HepG2 (cell line): ENCODE results near the gene TMEM131L. TPM values are rescaled to one million over a fixed set of nuclear protein-coding genes. Genes with fewer than 3 reads are reported as not detected.

Experiments
- CBX1 ChIP-seq: IDR thresholded peaks from one replicate; pipeline ENCODE4 v1.6.1; 2016; ENCODE audit warnings: antibody characterized with exemption, low read depth
- FLYWCH1 ChIP-seq: sonication (generic); formaldehyde crosslinking; IDR thresholded peaks from 2 replicates; pipeline ENCODE4 v1.8.1; 2023; ENCODE audit warnings: mild to moderate bottlenecking, missing genetic modification reagents
- POLR2AphosphoS5 ChIP-seq: IDR thresholded peaks from 2 replicates; pipeline ENCODE4 v1.6.1; 2012; ENCODE audit warnings: low read depth, low read length
- SRSF1 ChIP-seq: fragments of 200-400 bp; formaldehyde crosslinking; optimal IDR thresholded peaks from 2 replicates; pipeline ENCODE3; 2017; ENCODE audit warnings: mild to moderate bottlenecking, low read depth, low read length, moderate library complexity
- SUZ12 ChIP-seq: fragments of 150-350 bp; IDR thresholded peaks from 2 replicates; pipeline ENCODE4 v1.6.1; 2014; ENCODE audit warnings: low read depth, low read length
- TSC22D2 ChIP-seq: sonication (generic); formaldehyde crosslinking; IDR thresholded peaks from 2 replicates; pipeline ENCODE4 v1.5.1; 2020; ENCODE audit warnings: missing genetic modification reagents, mild to moderate bottlenecking, borderline replicate concordance
- ZBTB7B ChIP-seq: sonication (generic); formaldehyde crosslinking; IDR thresholded peaks from 2 replicates; pipeline ENCODE4 v1.4.0; 2020; ENCODE audit warnings: missing genetic modification reagents
- ZNF12 ChIP-seq: sonication (generic); formaldehyde crosslinking; IDR thresholded peaks from 2 replicates; pipeline ENCODE4 v1.5.0; 2020; ENCODE audit warnings: missing genetic modification reagents
- ZNF570 ChIP-seq: sonication (generic); formaldehyde crosslinking; IDR thresholded peaks from 2 replicates; pipeline ENCODE4 v1.4.0; 2020; ENCODE audit warnings: mild to moderate bottlenecking, missing genetic modification reagents, borderline replicate concordance
- ZNF589 ChIP-seq: sonication (generic); formaldehyde crosslinking; conservative IDR thresholded peaks from 2 replicates; pipeline ENCODE4 v1.8.0; 2022; ENCODE audit warnings: mild to moderate bottlenecking, moderate library complexity, missing genetic modification reagents
- ZNF619 ChIP-seq: sonication (generic); formaldehyde crosslinking; IDR thresholded peaks from 2 replicates; pipeline ENCODE4 v1.4.0; 2020; ENCODE audit warnings: mild to moderate bottlenecking, missing genetic modification reagents
- ZNF703 ChIP-seq: sonication (generic); formaldehyde crosslinking; IDR thresholded peaks from 2 replicates; pipeline ENCODE4 v1.5.1; 2020; ENCODE audit warnings: missing genetic modification reagents, mild to moderate bottlenecking, moderate library complexity, borderline replicate concordance
- polyA plus RNA-seq, 8 experiments: library from polyadenylated mRNA; depleted of rRNA in 3 of 8; stranded (reverse) in 7 of 8; unstranded in 1 of 8; fragments of >200 nt; fragmentation: Illumina TruSeq in 4 of 8; extraction: Trizol in 4 of 8; gene quantifications; 2 replicates each; pipeline versions ENCODE4 v1.2.1 to v1.2.3, GENCODE V29; 2011 to 2016; ENCODE audit warnings: low read depth in 4 of 8, missing spikeins in 1 of 8, mixed read lengths in 1 of 8; ENCODE audit not compliant: insufficient read depth in 1 of 8
- total RNA-seq, 5 experiments: library from RNA; depleted of rRNA; stranded (reverse); fragments of >200 nt; fragmentation: Illumina TruSeq; extraction: Trizol; gene quantifications; 2 replicates each; pipeline ENCODE4 v1.2.3, GENCODE V29; 2016; ENCODE audit warnings: low read depth in 1 of 5
- TF ChIP-seq, protein P1 (sequence below): sonication (generic); formaldehyde crosslinking; IDR thresholded peaks from 2 replicates; pipeline ENCODE4 v1.8.1; 2023; ENCODE audit warnings: mild to moderate bottlenecking, missing genetic modification reagents
- TF ChIP-seq, protein P2 (sequence below): sonication (generic); formaldehyde crosslinking; IDR thresholded peaks from 2 replicates; pipeline ENCODE4 v1.9.0; 2021; ENCODE audit warnings: mild to moderate bottlenecking, missing genetic modification reagents
- TF ChIP-seq, protein P3 (sequence below): sonication (generic); formaldehyde crosslinking; IDR thresholded peaks from 2 replicates; pipeline ENCODE4 v1.4.0; 2020; ENCODE audit warnings: missing genetic modification reagents, borderline replicate concordance
- TF ChIP-seq, protein P4 (sequence below): IDR thresholded peaks from 2 replicates; pipeline ENCODE4 v1.6.1; 2016; ENCODE audit warnings: mild to moderate bottlenecking, missing biosample characterization, missing genetic modification reagents
- TF ChIP-seq, protein P5 (sequence below): IDR thresholded peaks from 2 replicates; pipeline ENCODE4 v1.6.1; 2016; ENCODE audit warnings: missing biosample characterization, missing genetic modification reagents, low read depth

Gene TMEM131L
- total and polyA plus RNA-seq, 2 of the 13 experiments (the other 11 are each of a cell fraction or from before 2014, with no cell fraction given), result 2.2 to 4.5 TPM

DNA sequence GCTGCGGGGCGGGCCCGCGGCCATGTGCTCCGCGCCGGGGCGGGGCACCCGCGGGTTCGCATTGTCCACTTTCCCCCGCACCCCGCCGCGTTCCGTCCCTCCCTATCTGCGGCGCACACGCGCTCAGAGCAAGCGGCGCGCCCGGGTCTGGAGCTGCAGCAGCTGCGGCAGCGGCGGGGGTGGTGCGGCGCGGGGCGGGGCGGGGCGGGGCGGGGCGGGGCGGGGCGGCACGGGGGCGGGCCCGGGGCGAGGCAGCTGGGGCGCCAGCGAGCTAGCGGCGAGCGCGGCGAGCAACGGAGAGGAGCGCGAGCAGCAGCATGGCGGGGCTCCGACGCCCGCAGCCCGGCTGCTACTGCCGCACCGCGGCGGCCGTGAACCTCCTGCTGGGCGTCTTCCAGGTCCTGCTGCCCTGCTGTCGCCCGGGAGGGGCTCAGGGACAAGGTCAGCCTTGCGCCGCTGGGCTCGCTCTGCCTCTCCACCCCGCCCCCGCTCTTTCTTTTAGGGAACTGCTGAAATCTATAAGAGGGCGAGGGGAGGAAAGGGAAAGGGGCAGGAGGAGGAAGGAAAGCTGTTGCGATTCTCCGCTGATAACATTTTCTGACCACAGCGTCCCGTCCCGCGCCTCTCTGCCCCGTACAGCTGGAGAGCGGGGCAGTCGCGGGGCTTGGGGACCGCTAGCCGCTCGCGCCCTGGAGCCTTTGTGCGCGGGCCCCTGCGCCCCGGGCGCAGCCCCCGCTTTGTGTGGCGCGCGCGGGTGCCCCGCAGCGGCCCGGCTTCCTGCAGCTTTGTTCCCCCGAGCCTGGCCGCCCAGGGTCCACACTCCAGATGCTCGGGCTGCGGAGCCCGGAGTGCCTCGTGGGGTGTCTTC is at the start of gene TMEM131L (continued):
- TF ChIP-seq POLR2AphosphoS5, result 0 out of 2 replicates have a peak, but pooled peaks have one; percentile 25
- no peak for TF ChIP-seq FLYWCH1 (CRISPR knock-in tag)
- TF ChIP-seq ZNF589 (CRISPR knock-in tag), result 0 out of 2 replicates have a peak, but pooled peaks have one; percentile 22
- 0 out of 2 replicates have a peak, but pooled peaks have one; percentile 20 for TF ChIP-seq ZNF12 (CRISPR knock-in tag)
- TF ChIP-seq ZNF570 (CRISPR knock-in tag), result no peak
- no peak for TF ChIP-seq SUZ12
- TF ChIP-seq ZNF619, result no peak
- TF ChIP-seq, protein P1, sequence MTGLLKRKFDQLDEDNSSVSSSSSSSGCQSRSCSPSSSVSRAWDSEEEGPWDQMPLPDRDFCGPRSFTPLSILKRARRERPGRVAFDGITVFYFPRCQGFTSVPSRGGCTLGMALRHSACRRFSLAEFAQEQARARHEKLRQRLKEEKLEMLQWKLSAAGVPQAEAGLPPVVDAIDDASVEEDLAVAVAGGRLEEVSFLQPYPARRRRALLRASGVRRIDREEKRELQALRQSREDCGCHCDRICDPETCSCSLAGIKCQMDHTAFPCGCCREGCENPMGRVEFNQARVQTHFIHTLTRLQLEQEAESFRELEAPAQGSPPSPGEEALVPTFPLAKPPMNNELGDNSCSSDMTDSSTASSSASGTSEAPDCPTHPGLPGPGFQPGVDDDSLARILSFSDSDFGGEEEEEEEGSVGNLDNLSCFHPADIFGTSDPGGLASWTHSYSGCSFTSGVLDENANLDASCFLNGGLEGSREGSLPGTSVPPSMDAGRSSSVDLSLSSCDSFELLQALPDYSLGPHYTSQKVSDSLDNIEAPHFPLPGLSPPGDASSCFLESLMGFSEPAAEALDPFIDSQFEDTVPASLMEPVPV (CRISPR knock-in tag), result no peak
- TF ChIP-seq, protein P2, sequence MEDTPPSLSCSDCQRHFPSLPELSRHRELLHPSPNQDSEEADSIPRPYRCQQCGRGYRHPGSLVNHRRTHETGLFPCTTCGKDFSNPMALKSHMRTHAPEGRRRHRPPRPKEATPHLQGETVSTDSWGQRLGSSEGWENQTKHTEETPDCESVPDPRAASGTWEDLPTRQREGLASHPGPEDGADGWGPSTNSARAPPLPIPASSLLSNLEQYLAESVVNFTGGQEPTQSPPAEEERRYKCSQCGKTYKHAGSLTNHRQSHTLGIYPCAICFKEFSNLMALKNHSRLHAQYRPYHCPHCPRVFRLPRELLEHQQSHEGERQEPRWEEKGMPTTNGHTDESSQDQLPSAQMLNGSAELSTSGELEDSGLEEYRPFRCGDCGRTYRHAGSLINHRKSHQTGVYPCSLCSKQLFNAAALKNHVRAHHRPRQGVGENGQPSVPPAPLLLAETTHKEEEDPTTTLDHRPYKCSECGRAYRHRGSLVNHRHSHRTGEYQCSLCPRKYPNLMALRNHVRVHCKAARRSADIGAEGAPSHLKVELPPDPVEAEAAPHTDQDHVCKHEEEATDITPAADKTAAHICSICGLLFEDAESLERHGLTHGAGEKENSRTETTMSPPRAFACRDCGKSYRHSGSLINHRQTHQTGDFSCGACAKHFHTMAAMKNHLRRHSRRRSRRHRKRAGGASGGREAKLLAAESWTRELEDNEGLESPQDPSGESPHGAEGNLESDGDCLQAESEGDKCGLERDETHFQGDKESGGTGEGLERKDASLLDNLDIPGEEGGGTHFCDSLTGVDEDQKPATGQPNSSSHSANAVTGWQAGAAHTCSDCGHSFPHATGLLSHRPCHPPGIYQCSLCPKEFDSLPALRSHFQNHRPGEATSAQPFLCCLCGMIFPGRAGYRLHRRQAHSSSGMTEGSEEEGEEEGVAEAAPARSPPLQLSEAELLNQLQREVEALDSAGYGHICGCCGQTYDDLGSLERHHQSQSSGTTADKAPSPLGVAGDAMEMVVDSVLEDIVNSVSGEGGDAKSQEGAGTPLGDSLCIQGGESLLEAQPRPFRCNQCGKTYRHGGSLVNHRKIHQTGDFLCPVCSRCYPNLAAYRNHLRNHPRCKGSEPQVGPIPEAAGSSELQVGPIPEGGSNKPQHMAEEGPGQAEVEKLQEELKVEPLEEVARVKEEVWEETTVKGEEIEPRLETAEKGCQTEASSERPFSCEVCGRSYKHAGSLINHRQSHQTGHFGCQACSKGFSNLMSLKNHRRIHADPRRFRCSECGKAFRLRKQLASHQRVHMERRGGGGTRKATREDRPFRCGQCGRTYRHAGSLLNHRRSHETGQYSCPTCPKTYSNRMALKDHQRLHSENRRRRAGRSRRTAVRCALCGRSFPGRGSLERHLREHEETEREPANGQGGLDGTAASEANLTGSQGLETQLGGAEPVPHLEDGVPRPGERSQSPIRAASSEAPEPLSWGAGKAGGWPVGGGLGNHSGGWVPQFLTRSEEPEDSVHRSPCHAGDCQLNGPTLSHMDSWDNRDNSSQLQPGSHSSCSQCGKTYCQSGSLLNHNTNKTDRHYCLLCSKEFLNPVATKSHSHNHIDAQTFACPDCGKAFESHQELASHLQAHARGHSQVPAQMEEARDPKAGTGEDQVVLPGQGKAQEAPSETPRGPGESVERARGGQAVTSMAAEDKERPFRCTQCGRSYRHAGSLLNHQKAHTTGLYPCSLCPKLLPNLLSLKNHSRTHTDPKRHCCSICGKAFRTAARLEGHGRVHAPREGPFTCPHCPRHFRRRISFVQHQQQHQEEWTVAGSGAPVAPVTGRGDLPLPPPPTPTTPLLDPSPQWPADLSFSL (CRISPR knock-in tag), result no peak
- TF ChIP-seq, protein P3, sequence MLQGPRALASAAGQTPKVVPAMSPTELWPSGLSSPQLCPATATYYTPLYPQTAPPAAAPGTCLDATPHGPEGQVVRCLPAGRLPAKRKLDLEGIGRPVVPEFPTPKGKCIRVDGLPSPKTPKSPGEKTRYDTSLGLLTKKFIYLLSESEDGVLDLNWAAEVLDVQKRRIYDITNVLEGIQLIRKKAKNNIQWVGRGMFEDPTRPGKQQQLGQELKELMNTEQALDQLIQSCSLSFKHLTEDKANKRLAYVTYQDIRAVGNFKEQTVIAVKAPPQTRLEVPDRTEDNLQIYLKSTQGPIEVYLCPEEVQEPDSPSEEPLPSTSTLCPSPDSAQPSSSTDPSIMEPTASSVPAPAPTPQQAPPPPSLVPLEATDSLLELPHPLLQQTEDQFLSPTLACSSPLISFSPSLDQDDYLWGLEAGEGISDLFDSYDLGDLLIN (CRISPR knock-in tag), result no peak
- no peak for TF ChIP-seq CBX1
- peak; percentile 17 for TF ChIP-seq SRSF1
- no peak for TF ChIP-seq TSC22D2 (CRISPR knock-in tag)
- TF ChIP-seq ZNF703, result no peak
- TF ChIP-seq, protein P4, sequence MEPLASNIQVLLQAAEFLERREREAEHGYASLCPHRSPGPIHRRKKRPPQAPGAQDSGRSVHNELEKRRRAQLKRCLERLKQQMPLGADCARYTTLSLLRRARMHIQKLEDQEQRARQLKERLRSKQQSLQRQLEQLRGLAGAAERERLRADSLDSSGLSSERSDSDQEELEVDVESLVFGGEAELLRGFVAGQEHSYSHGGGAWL (CRISPR knock-in tag), result peak; percentile 26; the same call in 1 of the 2 replicates
- TF ChIP-seq ZBTB7B, result 0 out of 2 replicates have a peak, but pooled peaks have one; percentile 12
- TF ChIP-seq, protein P5, sequence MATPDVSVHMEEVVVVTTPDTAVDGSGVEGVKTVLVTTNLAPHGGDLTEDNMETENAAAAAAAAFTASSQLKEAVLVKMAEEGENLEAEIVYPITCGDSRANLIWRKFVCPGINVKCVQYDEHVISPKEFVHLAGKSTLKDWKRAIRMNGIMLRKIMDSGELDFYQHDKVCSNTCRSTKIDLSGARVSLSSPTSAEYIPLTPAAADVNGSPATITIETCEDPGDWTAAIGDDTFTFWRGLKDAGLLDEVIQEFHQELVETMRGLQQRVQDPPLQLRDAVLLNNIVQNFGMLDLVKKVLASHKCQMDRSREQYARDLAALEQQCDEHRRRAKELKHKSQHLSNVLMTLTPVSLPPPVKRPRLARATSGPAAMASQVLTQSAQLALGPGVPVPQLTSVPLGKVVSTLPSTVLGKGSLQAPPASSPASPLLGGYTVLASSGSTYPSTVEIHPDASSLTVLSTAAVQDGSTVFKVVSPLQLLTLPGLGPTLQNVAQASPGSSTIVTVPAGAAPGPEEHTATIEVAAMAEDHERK (CRISPR knock-in tag), result no peak
